Neural cell (in vitro differentiated cells): ENCODE data around the gene TTC31. TPM values are rescaled to one million over a fixed set of nuclear protein-coding genes. Genes with fewer than 3 reads are reported as not detected.
A peak's percentile ranks its signal among the peaks of the same experiment; 100 is the strongest.

ENCODE experiments used
- H2AFZ ChIP-seq: fragments of 200-600, 300-800 bp; sonication (generic), shearing (Covaris generic); 2 replicates; pipeline ENCODE4 v1.6.0; 2014; ENCODE audit warnings: low read depth, mild to moderate bottlenecking, antibody characterized with exemption, low read length, moderate library complexity
- H3F3A ChIP-seq: fragments of 200-600 bp; shearing (Covaris generic); 2 replicates; pipeline ENCODE4 v1.6.1; 2016; ENCODE audit warnings: mild to moderate bottlenecking, moderate library complexity, mixed read lengths, antibody characterized with exemption, low read length; ENCODE audit not compliant: insufficient read depth, poor library complexity, severe bottlenecking
- H3K27ac ChIP-seq: fragments of 200-600, 300-800 bp; sonication (generic), shearing (Covaris generic); 2 replicates; pipeline ENCODE4 v1.5.1; 2014; ENCODE audit warnings: mild to moderate bottlenecking, low read length, moderate library complexity
- H3K27me3 ChIP-seq: fragments of 300-800, 200-600 bp; sonication (generic), shearing (Covaris generic); 2 replicates; pipeline ENCODE4 v1.6.0; 2014; ENCODE audit warnings: mild to moderate bottlenecking, low read depth, low read length, moderate library complexity; ENCODE audit not compliant: insufficient read depth
- H3K36me3 ChIP-seq: fragments of 300-800, 200-600 bp; sonication (generic), shearing (Covaris generic); 2 replicates; pipeline ENCODE4 v1.5.1; 2014; ENCODE audit warnings: mild to moderate bottlenecking, antibody characterized with exemption, low read length, moderate library complexity; ENCODE audit not compliant: insufficient read depth
- H3K4me2 ChIP-seq: fragments of 300-800, 200-600 bp; sonication (generic), shearing (Covaris generic); 2 replicates; pipeline ENCODE4 v1.6.0; 2014; ENCODE audit warnings: mild to moderate bottlenecking, low read length
- H3K4me3 ChIP-seq: fragments of 300-800, 200-600 bp; sonication (generic), shearing (Covaris generic); 2 replicates; pipeline ENCODE4 v1.5.1; 2014; ENCODE audit warnings: mild to moderate bottlenecking, low read length, moderate library complexity
- H3K79me2 ChIP-seq: fragments of 200-600 bp; shearing (Covaris generic); replicated peaks from 2 replicates; pipeline ENCODE4 v1.6.0; 2014; ENCODE audit warnings: mild to moderate bottlenecking, low read length, moderate library complexity; ENCODE audit not compliant: insufficient read depth
- H3K9ac ChIP-seq: fragments of 300-800, 200-600 bp; sonication (generic), shearing (Covaris generic); 2 replicates; pipeline ENCODE4 v1.6.1; 2016; ENCODE audit warnings: mild to moderate bottlenecking, low read length, mixed read lengths
- H3K9me2 ChIP-seq: fragments of 200-600 bp; shearing (Covaris generic); 2 replicates; pipeline ENCODE4 v1.6.1; 2016; ENCODE audit warnings: mild to moderate bottlenecking, low read length, mixed read lengths; ENCODE audit not compliant: insufficient read depth
- H3K9me3 ChIP-seq: fragments of 200-600, 300-800 bp; sonication (generic), shearing (Covaris generic); 2 replicates; pipeline ENCODE4 v1.6.1; 2016; ENCODE audit warnings: mild to moderate bottlenecking, mixed run types, low read length, moderate library complexity, mixed read lengths
- H4K20me1 ChIP-seq: fragments of 200-600 bp; shearing (Covaris generic); 2 replicates; pipeline ENCODE4 v1.6.1; 2016; ENCODE audit warnings: mild to moderate bottlenecking, mixed run types; ENCODE audit not compliant: insufficient read depth
- EP300 ChIP-seq: fragments of 450-650 bp; conservative IDR thresholded peaks from 2 replicates; pipeline ENCODE4 v1.6.1; 2014; ENCODE audit warnings: antibody characterized with exemption, mild to moderate bottlenecking, moderate library complexity; ENCODE audit not compliant: poor library complexity, severe bottlenecking
- EZH2 ChIP-seq: fragments of 200-600, 300-800 bp; shearing (Covaris generic), sonication (generic); IDR thresholded peaks from 2 replicates; pipeline ENCODE4 v1.6.1; 2014; ENCODE audit warnings: antibody characterized with exemption, low read length, borderline replicate concordance, mild to moderate bottlenecking; ENCODE audit not compliant: insufficient read depth, poor library complexity, severe bottlenecking
- MXI1 ChIP-seq: fragments of 450-650 bp; conservative IDR thresholded peaks from 2 replicates; pipeline ENCODE4 v1.6.1; 2014; ENCODE audit warnings: antibody characterized with exemption, mild to moderate bottlenecking; ENCODE audit not compliant: poor library complexity, severe bottlenecking
- POLR2AphosphoS5 ChIP-seq: IDR thresholded peaks from 2 replicates; pipeline ENCODE4 v1.6.1; 2012
- polyA plus RNA-seq: library from polyadenylated mRNA; depleted of rRNA; stranded (reverse); fragments of >200 nt; gene quantifications from 2 replicates; pipeline ENCODE4 v1.2.3, GENCODE V29; 2014
- TF ChIP-seq, protein P1 (sequence below): IDR thresholded peaks from 2 replicates; pipeline ENCODE4 v1.6.1; 2012; ENCODE audit warnings: borderline replicate concordance
- TF ChIP-seq, protein P2 (sequence below): fragments of 450-650 bp; IDR thresholded peaks from 2 replicates; pipeline ENCODE4 v1.5.1; 2014; ENCODE audit warnings: antibody characterized with exemption, mild to moderate bottlenecking, moderate library complexity; ENCODE audit not compliant: poor library complexity, severe bottlenecking

The TTC31 gene
- polyA plus RNA-seq, 1 donor from 2014 or later = 11.0 TPM

DNA sequence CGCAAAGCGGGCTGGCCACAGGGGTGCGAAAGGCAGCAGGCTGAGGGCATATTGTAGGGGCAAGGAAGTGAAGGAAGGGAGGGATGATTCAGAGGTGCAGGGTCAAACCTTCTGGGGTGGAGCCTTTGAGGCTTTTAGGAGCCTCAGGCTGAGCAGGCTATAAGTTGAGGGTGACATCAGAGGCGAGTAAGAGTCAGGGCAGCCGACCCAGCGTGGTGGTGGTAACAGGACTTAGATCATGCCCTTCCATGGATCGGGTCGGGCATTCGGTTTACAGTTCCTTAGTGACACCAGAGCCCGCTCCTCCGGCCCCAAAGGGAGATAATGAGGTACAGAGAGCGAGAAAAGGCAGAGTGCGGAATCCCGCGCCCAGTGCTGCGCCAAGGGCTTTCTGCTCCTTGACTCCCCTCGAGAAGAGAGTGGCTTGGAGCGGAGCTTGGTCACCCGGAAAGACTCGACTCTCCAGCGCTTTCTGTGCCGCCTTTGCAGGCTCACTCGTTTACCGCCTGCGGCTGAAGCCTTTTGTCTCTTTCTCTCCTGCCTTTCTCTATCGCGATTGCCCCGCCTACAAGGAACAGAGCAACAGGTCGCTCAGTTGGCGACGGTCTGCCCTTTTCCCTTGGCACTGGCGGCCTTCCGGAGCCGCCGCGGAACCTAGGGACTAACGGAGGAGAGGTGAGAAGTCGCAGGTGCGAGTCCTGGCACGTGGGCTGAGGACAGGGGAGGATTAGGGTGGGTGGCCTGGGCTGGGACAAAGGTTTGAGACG, 15.8 kb downstream of the TTC31 start:
- H3K9ac ChIP-seq = no peak overlapping the region
- peak overlapping the region; percentile 55 for H3K4me3 ChIP-seq
- no peaks in the 10 kb centered on the region for H4K20me1 ChIP-seq
- H3K9me3 ChIP-seq = no peaks in the 10 kb centered on the region
- H3K79me2 ChIP-seq = no peaks in the 10 kb centered on the region
- H3K4me2 ChIP-seq = peak overlapping the region; percentile 36
- TF ChIP-seq, protein P1, sequence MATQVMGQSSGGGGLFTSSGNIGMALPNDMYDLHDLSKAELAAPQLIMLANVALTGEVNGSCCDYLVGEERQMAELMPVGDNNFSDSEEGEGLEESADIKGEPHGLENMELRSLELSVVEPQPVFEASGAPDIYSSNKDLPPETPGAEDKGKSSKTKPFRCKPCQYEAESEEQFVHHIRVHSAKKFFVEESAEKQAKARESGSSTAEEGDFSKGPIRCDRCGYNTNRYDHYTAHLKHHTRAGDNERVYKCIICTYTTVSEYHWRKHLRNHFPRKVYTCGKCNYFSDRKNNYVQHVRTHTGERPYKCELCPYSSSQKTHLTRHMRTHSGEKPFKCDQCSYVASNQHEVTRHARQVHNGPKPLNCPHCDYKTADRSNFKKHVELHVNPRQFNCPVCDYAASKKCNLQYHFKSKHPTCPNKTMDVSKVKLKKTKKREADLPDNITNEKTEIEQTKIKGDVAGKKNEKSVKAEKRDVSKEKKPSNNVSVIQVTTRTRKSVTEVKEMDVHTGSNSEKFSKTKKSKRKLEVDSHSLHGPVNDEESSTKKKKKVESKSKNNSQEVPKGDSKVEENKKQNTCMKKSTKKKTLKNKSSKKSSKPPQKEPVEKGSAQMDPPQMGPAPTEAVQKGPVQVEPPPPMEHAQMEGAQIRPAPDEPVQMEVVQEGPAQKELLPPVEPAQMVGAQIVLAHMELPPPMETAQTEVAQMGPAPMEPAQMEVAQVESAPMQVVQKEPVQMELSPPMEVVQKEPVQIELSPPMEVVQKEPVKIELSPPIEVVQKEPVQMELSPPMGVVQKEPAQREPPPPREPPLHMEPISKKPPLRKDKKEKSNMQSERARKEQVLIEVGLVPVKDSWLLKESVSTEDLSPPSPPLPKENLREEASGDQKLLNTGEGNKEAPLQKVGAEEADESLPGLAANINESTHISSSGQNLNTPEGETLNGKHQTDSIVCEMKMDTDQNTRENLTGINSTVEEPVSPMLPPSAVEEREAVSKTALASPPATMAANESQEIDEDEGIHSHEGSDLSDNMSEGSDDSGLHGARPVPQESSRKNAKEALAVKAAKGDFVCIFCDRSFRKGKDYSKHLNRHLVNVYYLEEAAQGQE = no peak
- TF ChIP-seq POLR2AphosphoS5 = no peak
- no peak overlapping the region for H3K27ac ChIP-seq
- H3K9me2 ChIP-seq = no peaks in the 10 kb centered on the region
- H3F3A ChIP-seq = no peaks in the 10 kb centered on the region
- H3K27me3 ChIP-seq = peaks cover 79% of the 10 kb centered on the region
- no peak overlapping the region for H2AFZ ChIP-seq
- no peaks in the 10 kb centered on the region for H3K36me3 ChIP-seq

DNA sequence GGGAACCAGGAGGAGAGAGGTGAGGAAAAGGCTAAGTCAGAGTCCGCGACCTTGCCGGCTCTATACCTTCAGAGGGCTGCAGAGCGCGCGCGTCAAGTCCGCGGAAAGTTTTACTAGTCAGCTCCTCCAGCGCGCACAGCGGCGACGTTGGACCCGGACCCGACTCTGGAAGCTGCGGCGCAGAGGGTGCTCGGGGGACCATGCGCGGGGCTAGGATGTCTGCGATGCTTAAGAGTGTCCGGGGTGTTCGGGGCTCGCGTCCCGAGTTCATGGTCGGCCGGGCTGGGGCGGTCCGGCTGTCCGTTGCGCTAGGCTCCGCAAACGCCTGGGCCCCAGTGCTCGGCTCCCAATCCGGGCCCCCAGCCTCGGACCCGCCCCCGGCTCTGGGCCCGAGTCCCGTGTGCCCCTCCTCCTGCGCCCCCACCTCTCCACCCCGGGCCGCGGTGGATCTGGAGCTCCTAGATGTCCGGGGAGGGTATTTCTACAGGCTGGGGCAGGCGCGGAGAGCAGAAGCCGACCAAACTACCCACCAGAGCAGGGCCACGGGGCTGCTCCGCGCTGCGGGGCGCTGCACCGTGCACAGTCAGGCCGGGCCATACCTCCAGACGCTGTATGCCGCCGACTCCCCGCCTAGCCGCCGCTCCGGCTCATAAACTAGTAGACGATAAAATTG, 16.5 kb downstream of the TTC31 start, which contains the start of gene LBX2:
Gene LBX2 (minus strand): TSS at position 337 of the 673 bp plus-strand sequence. CDS start 66 bp downstream, at position 271.
- H3K4me3 ChIP-seq = peak within 1 kb of the TSS; percentile 55
- no peak within 1 kb of the TSS for H2AFZ ChIP-seq
- H3K27me3 ChIP-seq = peaks cover 86% of the 10 kb centered on the region
- H3K36me3 ChIP-seq = no peaks in the 10 kb centered on the region
- no peak within 1 kb of the TSS for H3K27ac ChIP-seq
- H3K9me2 ChIP-seq = no peaks in the 10 kb centered on the region
- H3K9me3 ChIP-seq = no peaks in the 10 kb centered on the region
- no peaks in the 10 kb centered on the region for H3F3A ChIP-seq
- TF ChIP-seq EZH2 (no peak), MXI1 (no peak)
- TF ChIP-seq, protein P2, sequence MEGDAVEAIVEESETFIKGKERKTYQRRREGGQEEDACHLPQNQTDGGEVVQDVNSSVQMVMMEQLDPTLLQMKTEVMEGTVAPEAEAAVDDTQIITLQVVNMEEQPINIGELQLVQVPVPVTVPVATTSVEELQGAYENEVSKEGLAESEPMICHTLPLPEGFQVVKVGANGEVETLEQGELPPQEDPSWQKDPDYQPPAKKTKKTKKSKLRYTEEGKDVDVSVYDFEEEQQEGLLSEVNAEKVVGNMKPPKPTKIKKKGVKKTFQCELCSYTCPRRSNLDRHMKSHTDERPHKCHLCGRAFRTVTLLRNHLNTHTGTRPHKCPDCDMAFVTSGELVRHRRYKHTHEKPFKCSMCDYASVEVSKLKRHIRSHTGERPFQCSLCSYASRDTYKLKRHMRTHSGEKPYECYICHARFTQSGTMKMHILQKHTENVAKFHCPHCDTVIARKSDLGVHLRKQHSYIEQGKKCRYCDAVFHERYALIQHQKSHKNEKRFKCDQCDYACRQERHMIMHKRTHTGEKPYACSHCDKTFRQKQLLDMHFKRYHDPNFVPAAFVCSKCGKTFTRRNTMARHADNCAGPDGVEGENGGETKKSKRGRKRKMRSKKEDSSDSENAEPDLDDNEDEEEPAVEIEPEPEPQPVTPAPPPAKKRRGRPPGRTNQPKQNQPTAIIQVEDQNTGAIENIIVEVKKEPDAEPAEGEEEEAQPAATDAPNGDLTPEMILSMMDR = no peak
- no peak within 1 kb of the TSS for H3K9ac ChIP-seq
- H3K79me2 ChIP-seq = no peaks in the 10 kb centered on the region
- H4K20me1 ChIP-seq = no peaks in the 10 kb centered on the region
- peak within 1 kb of the TSS; percentile 36 for H3K4me2 ChIP-seq

DNA sequence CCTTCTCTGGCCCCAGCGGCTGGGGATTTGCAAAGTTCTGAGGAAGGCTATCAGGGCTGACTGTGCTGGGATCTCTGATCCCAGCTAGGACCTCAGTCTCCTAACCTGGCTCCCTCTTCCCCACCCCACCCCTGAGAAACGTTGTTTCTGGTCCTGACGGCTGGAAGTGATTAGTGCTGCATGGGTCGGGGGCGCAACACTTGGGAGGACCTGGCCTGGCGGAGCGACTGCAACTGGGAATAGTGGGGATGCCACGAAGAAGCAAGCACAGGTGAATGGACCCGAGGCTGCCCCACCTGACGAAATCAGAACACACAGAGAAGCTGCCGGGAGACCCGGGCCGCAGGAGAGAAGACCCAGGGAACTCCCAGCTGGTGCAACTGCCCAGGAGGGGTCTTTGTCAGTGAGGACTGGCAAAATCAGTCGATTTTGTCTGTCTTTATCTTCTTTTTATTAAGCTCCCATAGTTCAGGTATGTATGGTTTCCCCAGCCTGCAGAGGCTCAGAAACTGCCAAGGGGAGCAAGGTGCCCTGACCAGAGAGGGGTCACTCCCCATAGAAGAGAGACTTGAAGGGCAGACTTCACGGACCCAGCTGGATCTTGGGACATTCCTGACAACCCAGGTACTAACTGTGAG, 17.2 kb downstream of the TTC31 start:
- Histone ChIP-seq H3K9me3 (no peaks in the 10 kb centered on the region), H2AFZ (no peak overlapping the region), H3K4me3 (peak overlapping the region; percentile 55)

More for the DNA sequence above, 17.2 kb downstream of the TTC31 start:
- peaks cover 92% of the 10 kb centered on the region for H3K27me3 ChIP-seq
- H3K27ac ChIP-seq = no peak overlapping the region
- TF ChIP-seq EZH2 = peak; percentile 71
- TF ChIP-seq EP300 = no peak
- H3K79me2 ChIP-seq = no peaks in the 10 kb centered on the region
- no peaks in the 10 kb centered on the region for H3F3A ChIP-seq
- H4K20me1 ChIP-seq = no peaks in the 10 kb centered on the region
- no peak overlapping the region for H3K9ac ChIP-seq
- H3K9me2 ChIP-seq = no peaks in the 10 kb centered on the region
- no peaks in the 10 kb centered on the region for H3K36me3 ChIP-seq
- H3K4me2 ChIP-seq = no peak overlapping the region
